Germinal center (tissue), 1 donor: ENCODE data around the gene SLC7A6OS.
A peak's percentile ranks its signal among the peaks of the same experiment; 100 is the strongest.
"Not testable (repeated sequence)": the region's sequence is repeated elsewhere in the genome, so short reads cannot be mapped to it uniquely, and the experiment has no call there.

Experiments used
- DNase-seq: peaks from one replicate; pipeline ENCODE4 v3.0.0; 2012; ENCODE audit warnings: mixed read lengths, low spot score

SLC7A6OS gene

GRCh38 chr16:68298907-68299561 lies 11.7 kb downstream of the SLC7A6OS start:
- DNase-seq = no peak

- DNase-seq = no peak
Observed at GRCh38 chr16:68298312-68298711, 12.4 kb downstream of the SLC7A6OS start.

- no peak for DNase-seq
Observed at GRCh38 chr16:68297908-68298307, 12.8 kb downstream of the SLC7A6OS start.

- DNase-seq = no peak
Observed at GRCh38 chr16:68296693-68297092, 14.1 kb downstream of the SLC7A6OS start.

GRCh38 chr16:68296291-68296690 lies 14.5 kb downstream of the SLC7A6OS start:
- DNase-seq = no peak

GRCh38 chr16:68292425-68292824 lies 18.3 kb downstream of the SLC7A6OS start:
- DNase-seq = no peak

- DNase-seq = no peak
Observed at GRCh38 chr16:68291227-68291626, 19.5 kb downstream of the SLC7A6OS start.

GRCh38 chr16:68290450-68290849 lies 20.3 kb downstream of the SLC7A6OS start:
- DNase-seq = no peak

- peak; percentile 73 for DNase-seq
Observed at GRCh38 chr16:68289621-68290329, 21.0 kb downstream of the SLC7A6OS start.

GRCh38 chr16:68289202-68289601 lies 21.5 kb downstream of the SLC7A6OS start:
- no peak for DNase-seq

GRCh38 chr16:68288796-68289195 lies 21.9 kb downstream of the SLC7A6OS start:
- not testable (repeated sequence) for DNase-seq

GRCh38 chr16:68288252-68288650 lies 22.5 kb downstream of the SLC7A6OS start:
- no peak for DNase-seq

- no peak for DNase-seq
Observed at GRCh38 chr16:68287276-68288251, 23.2 kb downstream of the SLC7A6OS start.

- peak; percentile 44 for DNase-seq
Observed at GRCh38 chr16:68286153-68287074, 24.3 kb downstream of the SLC7A6OS start.

- DNase-seq = no peak
Observed at GRCh38 chr16:68285683-68286082, 25.1 kb downstream of the SLC7A6OS start.

GRCh38 chr16:68284847-68285246 lies 25.9 kb downstream of the SLC7A6OS start:
- peak; percentile 83 for DNase-seq

GRCh38 chr16:68283801-68284598 lies 26.7 kb downstream of the SLC7A6OS start:
- peak; percentile 68 for DNase-seq

GRCh38 chr16:68283346-68283745 lies 27.4 kb downstream of the SLC7A6OS start:
- peak; percentile 58 for DNase-seq

GRCh38 chr16:68282064-68282452 lies 28.7 kb downstream of the SLC7A6OS start:
- no peak for DNase-seq

- no peak for DNase-seq
Observed at GRCh38 chr16:68281368-68282063, 29.2 kb downstream of the SLC7A6OS start.
